ENCODE measurements around the gene TSHZ2. TPM values are rescaled to one million over a fixed set of nuclear protein-coding genes. Genes with fewer than 3 reads are reported as not detected.
"Not testable (repeated sequence)": the region's sequence is repeated elsewhere in the genome, so short reads cannot be mapped to it uniquely, and the experiment has no call there.

TSHZ2 gene
- total RNA-seq, 3 donors from 2014 or later: 31.7 to 106 (median 59.6) TPM

- TF ChIP-seq POLR2AphosphoS5 (IDR thresholded peaks at IDR 0.05): no peak
- TF ChIP-seq POLR2A (IDR thresholded peaks at IDR 0.05): no peak
- no peak for TF ChIP-seq CTCF (IDR thresholded peaks at IDR 0.05)
- H3K4me1 ChIP-seq: no peaks in the 10 kb centered on the region
Measured at GRCh38 chr20:53522026-53522425, 549.9 kb downstream of the TSHZ2 start.

GRCh38 chr20:53522696-53523095, 550.5 kb downstream of the TSHZ2 start:
- intact Hi-C loops (cut with DNase I; ENCODE audit: low total_unique reads): no loop called here
- DNase-seq (ENCODE audit: low spot score in 2 of 2): no peak
- Histone ChIP-seq H3K27me3 (no peaks in the 10 kb centered on the region), H3K27ac (no peak overlapping the region), H3K4me3 (no peak overlapping the region), H3K9me3 (no peaks in the 10 kb centered on the region), H3K4me1 (no peaks in the 10 kb centered on the region), H3K36me3 (no peaks in the 10 kb centered on the region)
- TF ChIP-seq POLR2A (IDR thresholded peaks at IDR 0.05) (no peak), POLR2AphosphoS5 (IDR thresholded peaks at IDR 0.05) (no peak), CTCF (IDR thresholded peaks at IDR 0.05) (no peak)

More at GRCh38 chr20:53522026-53522425, 549.9 kb downstream of the TSHZ2 start:
- no peaks in the 10 kb centered on the region for H3K27me3 ChIP-seq
- H3K27ac ChIP-seq: no peak overlapping the region
- H3K4me3 ChIP-seq: no peak overlapping the region
- DNase-seq (ENCODE audit: low spot score in 2 of 2): no peak
- no peaks in the 10 kb centered on the region for H3K9me3 ChIP-seq
- no peaks in the 10 kb centered on the region for H3K36me3 ChIP-seq
- intact Hi-C loops (cut with DNase I; ENCODE audit: low total_unique reads): no loop called here

- intact Hi-C loops (cut with DNase I; ENCODE audit: low total_unique reads); H3K4me3 ChIP-seq; H3K4me1 ChIP-seq; H3K27ac ChIP-seq; DNase-seq (ENCODE audit: low spot score in 2 of 2); H3K27me3 ChIP-seq; H3K9me3 ChIP-seq; H3K36me3 ChIP-seq: not testable (repeated sequence)
Measured at GRCh38 chr20:53523615-53524014, 551.5 kb downstream of the TSHZ2 start.

GRCh38 chr20:53524589-53525312, 552.6 kb downstream of the TSHZ2 start:
- no peaks in the 10 kb centered on the region for H3K9me3 ChIP-seq
- DNase-seq (ENCODE audit: low spot score in 2 of 2): no peak
- intact Hi-C loops (cut with DNase I; ENCODE audit: low total_unique reads): no loop called here
- no peaks in the 10 kb centered on the region for H3K4me1 ChIP-seq
- H3K4me3 ChIP-seq: no peak overlapping the region
- H3K27me3 ChIP-seq: no peaks in the 10 kb centered on the region
- TF ChIP-seq CTCF (IDR thresholded peaks at IDR 0.05) (no peak), POLR2AphosphoS5 (IDR thresholded peaks at IDR 0.05) (no peak), POLR2A (IDR thresholded peaks at IDR 0.05) (no peak)
- no peaks in the 10 kb centered on the region for H3K36me3 ChIP-seq
- H3K27ac ChIP-seq: no peak overlapping the region

GRCh38 chr20:53527196-53527595, 555.0 kb downstream of the TSHZ2 start:
- Histone ChIP-seq H3K4me3 (no peak overlapping the region), H3K27ac (no peak overlapping the region), H3K9me3 (no peaks in the 10 kb centered on the region), H3K4me1 (no peaks in the 10 kb centered on the region), H3K36me3 (no peaks in the 10 kb centered on the region), H3K27me3 (no peaks in the 10 kb centered on the region)
- intact Hi-C loops (cut with DNase I; ENCODE audit: low total_unique reads): no loop called here
- TF ChIP-seq POLR2AphosphoS5 (IDR thresholded peaks at IDR 0.05) (no peak), POLR2A (IDR thresholded peaks at IDR 0.05) (no peak), CTCF (IDR thresholded peaks at IDR 0.05) (no peak)
- no peak for DNase-seq (ENCODE audit: low spot score in 2 of 2)

Data from breast epithelium (tissue), 4 donors.